Smooth muscle cell of bladder (primary cell): Measurements from ENCODE around the gene ARSK. TPM values are rescaled to one million over a fixed set of nuclear protein-coding genes. Genes with fewer than 3 reads are reported as not detected.

Source experiments
- total RNA-seq: library from RNA; depleted of rRNA; stranded (reverse); fragments of >200 nt; gene quantifications from 2 replicates; pipeline ENCODE4 v1.2.3, GENCODE V29; 2014

The ARSK gene
- total RNA-seq: 8.4 and 13.0 TPM in 2 replicates

DNA sequence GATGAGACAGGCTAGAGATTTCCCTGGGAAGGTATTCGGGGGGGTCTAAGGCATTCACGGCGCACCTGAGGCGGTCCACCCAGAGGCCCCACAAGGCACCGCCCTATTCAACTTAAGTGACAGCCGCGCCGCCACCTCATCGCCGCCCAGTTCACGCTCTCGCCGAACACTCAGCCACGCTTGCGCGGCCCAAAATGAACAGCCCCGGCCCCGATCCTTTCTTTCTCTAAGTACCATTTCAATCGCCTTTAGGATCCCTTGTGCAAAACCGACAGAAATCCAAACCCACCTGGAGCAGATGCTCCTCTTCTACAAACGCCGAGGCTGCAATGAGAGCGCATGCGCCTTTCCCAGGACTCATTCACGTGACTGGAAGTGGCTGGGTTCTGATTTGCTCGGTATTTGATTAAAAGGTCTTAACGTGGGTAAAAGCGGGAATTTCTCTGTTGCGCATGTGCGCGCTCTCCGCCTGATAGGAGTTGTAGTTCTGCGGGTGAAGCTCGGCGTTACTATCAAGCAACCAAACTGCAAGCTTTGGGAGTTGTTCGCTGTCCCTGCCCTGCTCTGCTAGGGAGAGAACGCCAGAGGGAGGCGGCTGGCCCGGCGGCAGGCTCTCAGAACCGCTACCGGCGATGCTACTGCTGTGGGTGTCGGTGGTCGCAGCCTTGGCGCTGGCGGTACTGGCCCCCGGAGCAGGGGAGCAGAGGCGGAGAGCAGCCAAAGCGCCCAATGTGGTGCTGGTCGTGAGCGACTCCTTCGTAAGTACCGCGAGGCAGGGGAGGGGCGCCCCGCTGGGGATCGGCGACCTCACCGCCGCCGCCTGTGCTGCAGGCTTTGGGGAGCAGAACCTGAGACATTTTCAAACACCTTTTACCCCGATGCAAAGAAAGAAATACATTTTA lies at the start of gene ARSK, which contains the start of gene SKIC3:
Gene ARSK, plus strand, starts transcription at position 455 of the 902 bp plus-strand sequence. Its CDS starts 178 bp downstream, at position 633.
Gene SKIC3, minus strand, starts transcription at position 331 of the 902 bp plus-strand sequence. CDS start 7,827 bp downstream, outside the sequence.

GRCh38 chr5:95620030-95620869 lies 65.3 kb downstream of the ARSK start, which contains the start of gene GPR150:
TSS of gene GPR150 (plus strand) at chr5:95620087. CDS start at chr5:95620276, 189 bp downstream.

GRCh38 chr5:95646569-95647431 lies 91.9 kb downstream of the ARSK start, which contains the start of gene RFESD:
TSS of gene RFESD (plus strand) at chr5:95646777. CDS start at chr5:95652272, 5,495 bp downstream.

Other genes starting within 250 kb of the ARSK start
- gene FAM81B, start 163.7 kb upstream of the ARSK start, total RNA-seq: not detected in 2 replicates
- gene SKIC3, start 124 bp upstream of the ARSK start, total RNA-seq: 131 and 145 TPM in 2 replicates
- 0.28 TPM in 2 replicates for gene GPR150, start 65.0 kb downstream of the ARSK start, total RNA-seq
- gene RFESD, start 91.7 kb downstream of the ARSK start, total RNA-seq: 1.7 and 3.2 TPM in 2 replicates
- 0.18 and 0.71 TPM in 2 replicates for gene SPATA9, start 127.9 kb downstream of the ARSK start, total RNA-seq
- gene RHOBTB3, start 176.2 kb downstream of the ARSK start, total RNA-seq: 304 and 322 TPM in 2 replicates